HEK293T (cell line): ENCODE results near the gene CD68.
A peak's percentile ranks its signal among the peaks of the same experiment; 100 is the strongest.

Experiments used
- CTCF ChIA-PET: fragments of 350-600 bp; formaldehyde crosslinking; extraction: SDS; loops from one replicate; lab custom pipeline; 2021; ENCODE audit warnings: antibody characterized with exemption, inconsistent platforms; lab: Yijun Ruan, JAX
- POLR2A ChIA-PET: fragments of 350-600 bp; formaldehyde crosslinking; extraction: SDS; loops from one replicate; lab custom pipeline; 2020; ENCODE audit warnings: antibody characterized with exemption, inconsistent platforms; lab: Yijun Ruan, JAX
- DNase-seq: peaks from one replicate; pipeline ENCODE4 v3.0.0; 2012; ENCODE audit warnings: mixed read lengths; ENCODE audit errors: extremely low spot score
- ARNT ChIP-seq: fragments of 450-650 bp; IDR thresholded peaks from 2 replicates; pipeline ENCODE4 v1.6.1; 2017; ENCODE audit warnings: mild to moderate bottlenecking
- BHLHE40 ChIP-seq: fragments of 450-650 bp; IDR thresholded peaks from 2 replicates; pipeline ENCODE4 v1.6.1; 2016; ENCODE audit warnings: mild to moderate bottlenecking, moderate library complexity, borderline replicate concordance
- CTBP1 ChIP-seq: fragments of 450-650 bp; IDR thresholded peaks from 2 replicates; pipeline ENCODE4 v1.6.1; 2016; ENCODE audit warnings: borderline replicate concordance
- ELF4 ChIP-seq: fragments of 450-650 bp; IDR thresholded peaks from 2 replicates; pipeline ENCODE4 v1.6.1; 2017; ENCODE audit warnings: antibody characterized with exemption
- FOXA1 ChIP-seq: fragments of 450-650 bp; IDR thresholded peaks from 2 replicates; pipeline ENCODE4 v1.6.1; 2016; ENCODE audit warnings: mild to moderate bottlenecking
- FOXK2 ChIP-seq: fragments of 450-650 bp; IDR thresholded peaks from 2 replicates; pipeline ENCODE4 v1.6.1; 2016; ENCODE audit warnings: mild to moderate bottlenecking
- FOXM1 ChIP-seq: fragments of 450-650 bp; IDR thresholded peaks from 2 replicates; pipeline ENCODE4 v1.6.1; 2017; ENCODE audit warnings: mild to moderate bottlenecking, borderline replicate concordance
- HDGF ChIP-seq: fragments of 450-650 bp; IDR thresholded peaks from 2 replicates; pipeline ENCODE4 v1.6.1; 2017; ENCODE audit warnings: antibody characterized with exemption, borderline replicate concordance
- L3MBTL2 ChIP-seq: fragments of 450-650 bp; conservative IDR thresholded peaks from 2 replicates; pipeline ENCODE4 v1.6.1; 2016; ENCODE audit warnings: mild to moderate bottlenecking
- LEF1 ChIP-seq: fragments of 450-650 bp; IDR thresholded peaks from 2 replicates; pipeline ENCODE4 v1.6.1; 2017; ENCODE audit warnings: mild to moderate bottlenecking, borderline replicate concordance
- NFRKB ChIP-seq: fragments of 450-650 bp; IDR thresholded peaks from 2 replicates; pipeline ENCODE4 v1.6.1; 2016; ENCODE audit warnings: mild to moderate bottlenecking, moderate library complexity
- PKNOX1 ChIP-seq: fragments of 450-650 bp; IDR thresholded peaks from 2 replicates; pipeline ENCODE4 v1.6.1; 2016
- SP1 ChIP-seq: fragments of 450-650 bp; IDR thresholded peaks from 2 replicates; pipeline ENCODE4 v1.6.1; 2017
- SUZ12 ChIP-seq: fragments of 450-650 bp; IDR thresholded peaks from 2 replicates; pipeline ENCODE4 v1.6.1; 2016; ENCODE audit warnings: mild to moderate bottlenecking
- TARDBP ChIP-seq: fragments of 450-650 bp; IDR thresholded peaks from 2 replicates; pipeline ENCODE4 v1.6.1; 2016
- ZNF384 ChIP-seq: fragments of 450-650 bp; IDR thresholded peaks from 2 replicates; pipeline ENCODE4 v1.6.1; 2016

The CD68 gene

DNA sequence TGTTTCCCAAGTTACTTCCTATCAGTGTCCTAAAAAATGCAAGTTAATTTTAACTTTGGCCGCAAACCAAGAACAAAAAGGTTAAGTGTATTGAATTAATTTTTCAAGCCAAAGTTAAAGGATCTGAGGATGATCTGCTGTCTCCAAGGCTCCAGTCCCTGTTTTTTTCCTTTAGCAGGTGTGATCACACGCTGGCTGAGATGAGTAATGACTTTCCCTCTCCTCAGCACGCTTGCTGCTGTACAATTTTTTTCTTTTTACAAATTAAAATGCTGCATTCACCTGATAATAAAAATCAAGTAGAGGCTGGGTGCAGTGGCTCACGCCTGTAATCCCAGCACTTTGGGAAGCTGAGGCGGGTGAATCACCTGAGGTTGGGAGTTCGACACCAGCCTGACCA lies 34.5 kb upstream of the CD68 start:
- POLR2A ChIA-PET = no interaction called here
- TF ChIP-seq NFRKB = no peak
- TF ChIP-seq L3MBTL2 = no peak
- TF ChIP-seq SUZ12 = no peak
- no peak for TF ChIP-seq TARDBP
- no peak for TF ChIP-seq HDGF
- TF ChIP-seq SP1 = no peak
- no peak for TF ChIP-seq FOXK2
- no peak for TF ChIP-seq FOXA1
- TF ChIP-seq ELF4 = no peak
- CTCF ChIA-PET = no interaction called here
- no peak for DNase-seq

DNA sequence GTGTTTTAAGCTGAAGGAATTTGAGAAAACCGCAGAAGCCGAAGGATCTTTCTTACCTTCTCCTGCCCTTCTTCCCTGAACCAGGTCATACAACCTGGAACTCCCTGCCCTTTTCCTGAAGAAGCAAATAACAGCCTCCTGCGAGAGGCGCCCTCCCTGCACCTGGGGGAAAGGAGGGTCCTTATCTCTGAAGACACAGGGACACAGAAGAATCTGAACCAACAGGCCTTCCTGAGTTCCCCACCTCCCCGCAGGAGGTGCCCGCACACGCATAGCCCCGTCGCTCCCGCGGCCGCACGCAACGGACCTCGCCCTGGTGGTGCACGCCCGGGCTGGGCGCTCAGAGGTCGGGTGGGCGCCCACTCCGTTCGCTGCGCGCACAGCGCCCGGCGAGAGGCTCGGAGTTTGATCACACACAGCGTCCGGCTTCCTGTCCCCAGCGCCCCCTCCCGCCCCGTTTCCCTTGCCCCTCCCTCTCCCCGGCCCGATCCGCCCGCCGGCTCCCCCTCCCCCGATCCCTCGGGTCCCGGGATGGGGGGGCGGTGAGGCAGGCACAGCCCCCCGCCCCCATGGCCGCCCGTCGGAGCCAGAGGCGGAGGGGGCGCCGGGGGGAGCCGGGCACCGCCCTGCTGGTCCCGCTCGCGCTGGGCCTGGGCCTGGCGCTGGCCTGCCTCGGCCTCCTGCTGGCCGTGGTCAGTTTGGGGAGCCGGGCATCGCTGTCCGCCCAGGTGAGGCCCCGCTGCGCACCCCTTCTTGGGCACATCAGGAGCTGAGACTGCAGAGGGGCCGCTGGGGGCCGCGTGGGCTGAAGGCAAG lies 30.6 kb upstream of the CD68 start, which contains the start of gene TNFSF12:
Gene TNFSF12 (plus strand): TSS at position 474 of the 816 bp plus-strand sequence. CDS start 96 bp downstream, at position 570.
- ChIA-PET CTCF (interaction anchor here (2.0 kb wide), 1 partner anchor 12 kb away, joined by 6 read pairs; no protein-coding TSS in a partner anchor), POLR2A (interaction anchor here (1.1 to 1.6 kb wide), 2 partner anchors 12 to 25 kb away, joined by 4 to 5 read pairs; no protein-coding TSS in a partner anchor)
- peak; percentile 50 for DNase-seq
- TF ChIP-seq BHLHE40 = no peak
- TF ChIP-seq L3MBTL2 = peak; percentile 25; the same call in 1 of the 2 replicates

DNA sequence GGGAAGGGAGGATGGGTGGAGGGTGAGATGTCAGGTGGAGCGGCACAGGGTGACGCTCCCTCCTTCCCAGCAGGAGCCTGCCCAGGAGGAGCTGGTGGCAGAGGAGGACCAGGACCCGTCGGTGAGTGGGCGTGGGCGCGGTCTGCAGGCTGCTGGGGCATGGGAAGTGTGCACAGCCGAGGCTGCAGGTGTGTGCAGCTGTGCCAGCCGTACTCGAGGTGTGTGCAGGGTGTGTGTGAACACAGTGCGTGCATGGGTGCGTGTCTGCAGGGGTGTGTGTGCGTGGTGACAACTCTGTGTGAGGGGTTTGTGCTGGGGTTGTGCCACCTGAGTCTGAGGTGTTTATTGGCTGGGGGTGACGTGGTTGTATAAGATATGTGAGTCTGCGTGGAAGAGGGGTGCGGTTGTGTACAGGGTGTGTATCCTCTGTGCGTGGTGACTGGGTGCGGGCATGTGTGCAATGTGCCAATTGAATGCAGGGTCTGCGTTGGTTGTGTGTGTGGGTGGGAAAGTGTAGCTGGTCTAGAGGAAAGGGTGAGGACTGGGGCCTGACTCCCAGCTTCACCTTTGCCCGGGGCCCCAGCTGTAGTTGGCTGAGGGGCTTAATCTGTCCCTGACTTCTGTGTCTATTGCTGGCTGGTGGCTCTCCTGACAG lies 29.9 kb upstream of the CD68 start:
- no peak for DNase-seq
- CTCF ChIA-PET = interaction anchor here (0.6 to 2.0 kb wide), 2 partner anchors 11 to 702 kb away, joined by 6 to 9 read pairs; no protein-coding TSS in a partner anchor
- POLR2A ChIA-PET = interaction anchor here (1.0 to 1.6 kb wide), 3 partner anchors 11 to 111 kb away, joined by 3 to 5 read pairs (median 4); no protein-coding TSS in a partner anchor
- no peak for TF ChIP-seq CTBP1
- no peak for TF ChIP-seq L3MBTL2
- no peak for TF ChIP-seq LEF1
- TF ChIP-seq PKNOX1 = no peak
- TF ChIP-seq BHLHE40 = no peak
- no peak for TF ChIP-seq FOXM1
- TF ChIP-seq FOXK2 = no peak
- TF ChIP-seq NFRKB = no peak

DNA sequence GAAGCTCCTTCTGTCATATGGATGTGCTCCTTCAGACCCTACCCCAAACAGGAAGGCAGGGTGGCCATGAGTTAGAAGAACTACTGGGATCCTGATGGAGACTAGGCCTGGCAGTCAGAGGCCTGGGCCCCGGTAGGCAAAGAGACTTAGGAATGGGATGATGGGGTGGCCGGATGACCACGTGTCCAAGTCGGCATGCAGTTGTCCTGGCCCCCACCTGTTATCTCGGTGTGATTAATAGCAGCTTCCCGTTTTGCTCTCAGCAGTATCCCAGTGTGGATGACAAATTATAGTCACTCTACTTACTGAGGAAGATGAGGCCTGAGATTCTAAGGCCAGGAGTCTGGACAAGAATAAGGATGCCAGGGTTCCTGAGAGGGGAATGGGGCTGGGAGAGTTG lies 29.1 kb upstream of the CD68 start:
- ChIA-PET POLR2A (interaction anchor here (1.0 to 1.1 kb wide), 2 partner anchors 10 to 112 kb away, joined by 3 to 4 read pairs; no protein-coding TSS in a partner anchor), CTCF (no interaction called here)
- no peak for DNase-seq
- TF ChIP-seq CTBP1 (no peak), FOXA1 (no peak), FOXK2 (no peak), ZNF384 (no peak), ARNT (no peak), BHLHE40 (no peak), FOXM1 (no peak), ELF4 (no peak), LEF1 (no peak), PKNOX1 (no peak)

- CTCF ChIA-PET = interaction anchor here (1.2 kb wide), 1 partner anchor 9 kb away, joined by 4 read pairs; no protein-coding TSS in a partner anchor
- POLR2A ChIA-PET = interaction anchor here (1.0 kb wide), 1 partner anchor 9 kb away, joined by 5 read pairs; no protein-coding TSS in a partner anchor
- TF ChIP-seq ELF4 = no peak
- no peak for TF ChIP-seq SP1
- no peak for TF ChIP-seq ZNF384
- no peak for TF ChIP-seq LEF1
- no peak for TF ChIP-seq L3MBTL2
- no peak for TF ChIP-seq PKNOX1
- TF ChIP-seq HDGF = no peak
- TF ChIP-seq BHLHE40 = no peak
- no peak for TF ChIP-seq SUZ12
- no peak for TF ChIP-seq FOXK2
- TF ChIP-seq CTBP1 = no peak
- TF ChIP-seq FOXM1 = no peak
- TF ChIP-seq NFRKB = no peak
- TF ChIP-seq ARNT = no peak
- TF ChIP-seq FOXA1 = no peak
- TF ChIP-seq TARDBP = no peak
- no peak for DNase-seq
These were observed 28.0 kb upstream of the CD68 start for GRCh38 chr17:7551396-7551795.

DNA sequence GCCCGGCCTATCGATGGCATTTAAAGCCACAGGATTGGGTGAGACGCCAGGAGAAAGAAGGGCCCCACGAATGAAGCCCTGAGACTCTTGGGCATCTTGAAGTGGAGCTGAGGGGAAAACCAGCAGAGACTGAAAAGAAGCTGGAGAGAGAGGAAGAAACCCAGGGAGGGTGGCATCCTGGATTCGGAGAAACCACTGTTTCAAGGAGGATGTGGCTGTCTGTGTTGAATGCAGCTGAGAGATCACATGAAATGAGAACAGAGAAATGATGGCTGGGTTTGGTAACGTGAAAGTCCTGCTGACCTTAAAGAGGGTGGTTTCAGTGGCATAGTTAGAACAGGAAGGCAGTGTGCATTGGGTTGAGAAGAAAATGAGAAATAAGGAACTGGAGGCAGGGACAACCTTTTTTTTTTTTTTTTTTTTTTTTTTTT lies 26.8 kb upstream of the CD68 start:
- CTCF ChIA-PET = interaction anchor here (1.2 kb wide), 1 partner anchor 8 kb away, joined by 4 read pairs; no protein-coding TSS in a partner anchor
- DNase-seq = no peak
- POLR2A ChIA-PET = no interaction called here
- no peak for TF ChIP-seq FOXK2
- TF ChIP-seq ARNT = no peak
- TF ChIP-seq ZNF384 = no peak
